HG02981 (cell line): ENCODE data around the gene GALK2.
"Not testable (repeated sequence)": the region's sequence is repeated elsewhere in the genome, so short reads cannot be mapped to it uniquely, and the experiment has no call there.

ENCODE experiments used
- ATAC-seq: cut with Tn5 transposase; IDR thresholded peaks from one replicate; pipeline ENCODE4 v1.9.1; 2021; ENCODE audit warnings: mild to moderate bottlenecking, moderate library complexity; ENCODE audit not compliant: unreplicated experiment

Gene GALK2

GRCh38 chr15:49215768-49216739 lies 46.0 kb downstream of the GALK2 start:
- ATAC-seq = peak; percentile 100

- no peak for ATAC-seq
These were observed 53.7 kb downstream of the GALK2 start for GRCh38 chr15:49223536-49224274.

- ATAC-seq = no peak
These were observed 55.7 kb downstream of the GALK2 start for GRCh38 chr15:49225572-49226281.

GRCh38 chr15:49227602-49228001 lies 57.6 kb downstream of the GALK2 start:
- no peak for ATAC-seq

GRCh38 chr15:49229922-49230321 lies 59.9 kb downstream of the GALK2 start:
- ATAC-seq = no peak

- ATAC-seq = no peak
These were observed 62.3 kb downstream of the GALK2 start for GRCh38 chr15:49232236-49232806.

- ATAC-seq = peak; percentile 85
These were observed 65.5 kb downstream of the GALK2 start for GRCh38 chr15:49235446-49236124.

GRCh38 chr15:49236869-49237268 lies 66.8 kb downstream of the GALK2 start:
- no peak for ATAC-seq

GRCh38 chr15:49238342-49238741 lies 68.3 kb downstream of the GALK2 start:
- no peak for ATAC-seq

GRCh38 chr15:49239105-49239504 lies 69.1 kb downstream of the GALK2 start:
- no peak for ATAC-seq

- ATAC-seq = no peak
These were observed 72.8 kb downstream of the GALK2 start for GRCh38 chr15:49242820-49243219.

- no peak for ATAC-seq
These were observed 77.6 kb downstream of the GALK2 start for GRCh38 chr15:49247556-49248110.

- ATAC-seq = no peak
These were observed 78.2 kb downstream of the GALK2 start for GRCh38 chr15:49248291-49248690.

- ATAC-seq = no peak
These were observed 86.1 kb downstream of the GALK2 start for GRCh38 chr15:49255966-49256759.

- not testable (repeated sequence) for ATAC-seq
These were observed 95.1 kb downstream of the GALK2 start for GRCh38 chr15:49265117-49265516.

- ATAC-seq = no peak
These were observed 95.9 kb downstream of the GALK2 start for GRCh38 chr15:49265911-49266310.

- ATAC-seq = no peak
These were observed 100.7 kb downstream of the GALK2 start for GRCh38 chr15:49270541-49271421.

GRCh38 chr15:49273734-49274318 lies 103.8 kb downstream of the GALK2 start:
- no peak for ATAC-seq
